NCI-H82 treated with DMSO at 0.1 percent for 48 hours (cell line): ENCODE results near the gene PTPRD.
"Not testable (repeated sequence)": the region's sequence is repeated elsewhere in the genome, so short reads cannot be mapped to it uniquely, and the experiment has no call there.

Source experiments
- DNase-seq: peaks from one replicate; lab custom pipeline; 2025; ENCODE audit not compliant: unreplicated experiment; lab: John Stamatoyannopoulos, UW

Gene PTPRD

GRCh38 chr9:9099646-9100045, 1513.2 kb downstream of the PTPRD start:
- DNase-seq = no peak

- not testable (repeated sequence) for DNase-seq
Measured at GRCh38 chr9:9097254-9097653, 1515.5 kb downstream of the PTPRD start.

GRCh38 chr9:9091387-9091786, 1521.4 kb downstream of the PTPRD start:
- no peak for DNase-seq

GRCh38 chr9:9079473-9079872, 1533.3 kb downstream of the PTPRD start:
- peak; percentile 22 for DNase-seq

GRCh38 chr9:9078301-9078700, 1534.5 kb downstream of the PTPRD start:
- no peak for DNase-seq

GRCh38 chr9:9061627-9062026, 1551.2 kb downstream of the PTPRD start:
- no peak for DNase-seq

- no peak for DNase-seq
Measured at GRCh38 chr9:9054354-9054992, 1558.3 kb downstream of the PTPRD start.

GRCh38 chr9:9045572-9045971, 1567.2 kb downstream of the PTPRD start:
- peak; percentile 83 for DNase-seq

GRCh38 chr9:9045072-9045471, 1567.7 kb downstream of the PTPRD start:
- peak; percentile 72 for DNase-seq

GRCh38 chr9:9043788-9044187, 1569.0 kb downstream of the PTPRD start:
- not testable (repeated sequence) for DNase-seq

- DNase-seq = no peak
Measured at GRCh38 chr9:9041756-9042155, 1571.0 kb downstream of the PTPRD start.

GRCh38 chr9:9033022-9033421, 1579.8 kb downstream of the PTPRD start:
- no peak for DNase-seq

- no peak for DNase-seq
Measured at GRCh38 chr9:9016597-9016996, 1596.2 kb downstream of the PTPRD start.

GRCh38 chr9:9004810-9005209, 1608.0 kb downstream of the PTPRD start:
- DNase-seq = no peak

- peak; percentile 48 for DNase-seq
Measured at GRCh38 chr9:9002826-9003583, 1609.8 kb downstream of the PTPRD start.

GRCh38 chr9:8980496-8981013, 1632.2 kb downstream of the PTPRD start:
- no peak for DNase-seq

- DNase-seq = no peak
Measured at GRCh38 chr9:8978334-8978733, 1634.5 kb downstream of the PTPRD start.

- DNase-seq = not testable (repeated sequence)
Measured at GRCh38 chr9:8968350-8968749, 1644.5 kb downstream of the PTPRD start.

GRCh38 chr9:8963885-8964284, 1648.9 kb downstream of the PTPRD start:
- DNase-seq = no peak

GRCh38 chr9:8962084-8962483, 1650.7 kb downstream of the PTPRD start:
- no peak for DNase-seq

GRCh38 chr9:8961186-8961851, 1651.5 kb downstream of the PTPRD start:
- no peak for DNase-seq

GRCh38 chr9:8960254-8960653, 1652.5 kb downstream of the PTPRD start:
- DNase-seq = no peak
